K562 (cell line): ENCODE measurements around the gene CEP89. TPM values are rescaled to one million over a fixed set of nuclear protein-coding genes. Genes with fewer than 3 reads are reported as not detected.

ENCODE experiments used
- ATAC-seq: fragments of 200-7000 bp; cut with Tn5 transposase; 3 replicates; pipeline ENCODE4 v1.9.1; 2020; ENCODE audit warnings: moderate library complexity
- BruUV-seq: library from RNA; stranded (reverse); fragments of 400-500 nt; replicated peaks from 2 replicates; lab custom pipeline; 2021; lab: Mats Ljungman, UMichigan
- CTCF ChIA-PET: fragments of 300-600 bp; formaldehyde crosslinking; extraction: SDS; loops from one replicate; lab custom pipeline; 2021; ENCODE audit warnings: low intra/inter-chr PET ratio; lab: Yijun Ruan, JAX
- POLR2A ChIA-PET: fragments of 300-600, 350-650 bp; sonication (Branson Sonifier 250); formaldehyde crosslinking; extraction: SDS; loops from one replicate; lab custom pipeline; 2021; ENCODE audit warnings: antibody characterized with exemption, inconsistent platforms; lab: Yijun Ruan, JAX
- DNase-seq, 4 experiments: peaks; one replicate each; pipeline versions ENCODE4 v3.0.0 to v3.0.0-alpha.2; 2011 to 2018; ENCODE audit warnings: low spot score in 3 of 4, mixed read lengths in 3 of 4; ENCODE audit errors: extremely low read depth in 1 of 4
- FAIRE-seq: peaks from 2 replicates; lab custom pipeline; 2011; peaks lifted over from hg19 to GRCh38; lab: Jason Lieb, UNC
- H2AFZ ChIP-seq: 2 replicates; pipeline ENCODE4 v1.6.0; 2011; ENCODE audit warnings: low read depth, low read length, control low read depth, inconsistent platforms
- H3K27ac ChIP-seq: fragments of 200-600 bp; 3 replicates; pipeline ENCODE4 v1.8.0; 2011; ENCODE audit warnings: low read depth, mild to moderate bottlenecking, control low read depth, inconsistent platforms, low read length, moderate library complexity, mixed read lengths; ENCODE audit errors: extremely low read depth
- H3K27me3 ChIP-seq, 2 experiments: fragments of 300-600 bp in 1 of 2; 2 replicates in 1 of 2; 3 replicates in 1 of 2; pipeline versions ENCODE4 v1.6.0 to v1.8.0; 2011; ENCODE audit warnings: inconsistent platforms in 2 of 2, low read length in 2 of 2, mild to moderate bottlenecking in 1 of 2, mixed read lengths in 1 of 2, moderate library complexity in 1 of 2; ENCODE audit not compliant: control insufficient read depth in 2 of 2, insufficient read depth in 2 of 2
- H3K36me3 ChIP-seq: fragments of 300-600 bp; 3 replicates; pipeline ENCODE4 v1.8.0; 2011; ENCODE audit warnings: mild to moderate bottlenecking, low read length, inconsistent platforms; ENCODE audit not compliant: control insufficient read depth, insufficient read depth
- H3K4me1 ChIP-seq, 2 experiments: fragments of 200-600 bp in 1 of 2; replicated peaks in 1 of 2; 2 replicates in 1 of 2; 3 replicates in 1 of 2; pipeline versions ENCODE4 v1.5.1 to v1.8.0; 2011; ENCODE audit warnings: inconsistent platforms in 2 of 2, low read length in 2 of 2, mild to moderate bottlenecking in 1 of 2, mixed read lengths in 1 of 2, moderate library complexity in 1 of 2; ENCODE audit not compliant: control insufficient read depth in 2 of 2, insufficient read depth in 2 of 2
- H3K4me2 ChIP-seq: 2 replicates; pipeline ENCODE4 v1.6.1; 2011; ENCODE audit warnings: low read length, control low read depth, inconsistent platforms, mixed read lengths; ENCODE audit not compliant: insufficient read depth
- H3K4me3 ChIP-seq: fragments of 200-600 bp; sonication (generic), shearing (Covaris generic); 2 replicates; pipeline ENCODE4 v1.5.1; 2016; ENCODE audit warnings: control low read depth, inconsistent platforms
- H3K79me2 ChIP-seq: fragments of 200-600 bp; 3 replicates; pipeline ENCODE4 v1.8.0; 2011; ENCODE audit warnings: low read length, inconsistent platforms; ENCODE audit not compliant: control insufficient read depth, insufficient read depth
- H3K9ac ChIP-seq, 2 experiments: 2 replicates each; pipeline versions ENCODE4 v1.6.0 to v1.6.1; 2011; ENCODE audit warnings: low read depth in 2 of 2, low read length in 2 of 2, control low read depth in 1 of 2, inconsistent platforms in 1 of 2, mild to moderate bottlenecking in 1 of 2, mixed read lengths in 1 of 2; ENCODE audit not compliant: insufficient read depth in 1 of 2
- H3K9me1 ChIP-seq: one replicate; pipeline ENCODE4 v1.6.0; 2011; ENCODE audit warnings: inconsistent platforms, mild to moderate bottlenecking, low read length, moderate library complexity; ENCODE audit not compliant: control insufficient read depth, insufficient read depth
- H3K9me3 ChIP-seq: replicated peaks from 2 replicates; pipeline ENCODE4 v1.5.1; 2011; ENCODE audit warnings: low read depth, low read length, inconsistent platforms; ENCODE audit not compliant: control insufficient read depth, insufficient read depth
- H4K20me1 ChIP-seq: replicated peaks from 2 replicates; pipeline ENCODE4 v1.6.1; 2011; ENCODE audit warnings: low read length, inconsistent platforms, mixed read lengths; ENCODE audit not compliant: control insufficient read depth, insufficient read depth
- BRF1 ChIP-seq: IDR thresholded peaks from 3 replicates; pipeline ENCODE4 v1.6.1; 2011; ENCODE audit warnings: borderline replicate concordance, mild to moderate bottlenecking; ENCODE audit not compliant: insufficient read length; ENCODE audit errors: extremely low read depth
- DEAF1 ChIP-seq: fragments of 450-650 bp; formaldehyde crosslinking; IDR thresholded peaks from 2 replicates; pipeline ENCODE4 v1.4.0; 2020; ENCODE audit warnings: mild to moderate bottlenecking, moderate library complexity
- FUS ChIP-seq: fragments of 200-400 bp; formaldehyde crosslinking; optimal IDR thresholded peaks from 2 replicates; pipeline ENCODE3; 2017; ENCODE audit warnings: low read depth, low read length
- HSF4 ChIP-seq: fragments of 250-450 bp; sonication (Bioruptor Pico); IDR thresholded peaks from 2 replicates; pipeline ENCODE4 v2.1.2; 2022; ENCODE audit warnings: mild to moderate bottlenecking, moderate library complexity, borderline replicate concordance
- MYBL2 ChIP-seq, 2 experiments: fragments of 450-650 bp in 1 of 2; sonication (generic) in 1 of 2; formaldehyde crosslinking in 1 of 2; IDR thresholded peaks; 2 replicates each; pipeline versions ENCODE4 v1.6.1 to v1.8.1; 2017 to 2022; ENCODE audit warnings: borderline replicate concordance in 1 of 2, inconsistent platforms in 1 of 2, low read depth in 1 of 2, mild to moderate bottlenecking in 1 of 2, missing genetic modification reagents in 1 of 2, moderate library complexity in 1 of 2
- PHB2 ChIP-seq: fragments of 450-650 bp; IDR thresholded peaks from 2 replicates; pipeline ENCODE4 v1.6.1; 2017; ENCODE audit warnings: low read depth
- TOE1 ChIP-seq, 2 experiments: fragments of 450-650 bp in 1 of 2; sonication (generic) in 1 of 2; formaldehyde crosslinking in 1 of 2; IDR thresholded peaks; 2 replicates each; pipeline versions ENCODE4 v1.7.1 to v1.8.0; 2016 to 2022; ENCODE audit warnings: borderline replicate concordance in 2 of 2, mild to moderate bottlenecking in 2 of 2, antibody characterized with exemption in 1 of 2, inconsistent platforms in 1 of 2, low read depth in 1 of 2, missing genetic modification reagents in 1 of 2, moderate library complexity in 1 of 2
- U2AF2 ChIP-seq: fragments of 200-400 bp; formaldehyde crosslinking; optimal IDR thresholded peaks from 2 replicates; pipeline ENCODE3; 2017; ENCODE audit warnings: low read depth, mild to moderate bottlenecking, low read length
- XRCC5 ChIP-seq: fragments of 200-400 bp; formaldehyde crosslinking; IDR thresholded peaks from 2 replicates; pipeline ENCODE4 v1.6.1; 2017; ENCODE audit warnings: low read depth, mild to moderate bottlenecking, low read length
- ZNF197 ChIP-seq: fragments of 200-800 bp; sonication (Bioruptor generic); IDR thresholded peaks from 2 replicates; pipeline ENCODE4 v1.6.1; 2016; ENCODE audit warnings: low read depth, missing genetic modification characterization, missing compliant biosample characterization
- ZNF384 ChIP-seq: IDR thresholded peaks from 2 replicates; pipeline ENCODE4 v1.6.1; 2012; ENCODE audit warnings: low read depth, low read length, improper control_type of control experiment
- ZNF717 ChIP-seq: fragments of 250-450 bp; sonication (Bioruptor Pico); IDR thresholded peaks from 2 replicates; pipeline ENCODE4 v1.5.0; 2021
- WGBS: fragments of 100-300 bp; shearing (Covaris generic); methylation state at CpG from one replicate; pipeline ENCODE4 v1.1.6; 2016; ENCODE audit warnings: low coverage, mixed read lengths; ENCODE audit not compliant: insufficient coverage; ENCODE audit errors: missing lambda C conversion rate; 5-methylcytosine and 5-hydroxymethylcytosine counted together
- in situ Hi-C: fragments of 300-500 bp; cut with MboI; formaldehyde crosslinking; loops from 4 replicates; pipeline ENCODE4 v1.15.0; 2018; ENCODE audit warnings: inconsistent platforms, mixed read lengths
- intact Hi-C: fragments of 100-400 bp; cut with micrococcal nuclease; formaldehyde crosslinking; loops from 2 replicates; pipeline ENCODE4 v1.14.2; 2022
- polyA plus RNA-seq, 8 experiments: library from polyadenylated mRNA; depleted of rRNA in 4 of 8; stranded (reverse) in 5 of 8; unstranded in 3 of 8; fragments of >200 nt; fragmentation: Nextera tagmentation in 2 of 8; fragmentation: Illumina TruSeq in 1 of 8; extraction: Ambion mirVana in 2 of 8; extraction: Trizol in 1 of 8; gene quantifications; 2 replicates each; pipeline versions ENCODE4 v1.2.1 to v1.2.3, GENCODE V29; 2011 to 2014; ENCODE audit warnings: inconsistent platforms in 1 of 8, missing spikeins in 1 of 8
- total RNA-seq, 7 experiments: library from RNA; depleted of rRNA in 6 of 7; stranded (reverse); fragments of >200 nt in 6 of 7; fragmentation: Illumina TruSeq in 2 of 7; extraction: Trizol in 2 of 7; gene quantifications; 2 replicates each; pipeline versions ENCODE4 v1.2.1 to v1.2.3, GENCODE V29; 2011 to 2021; ENCODE audit warnings: low replicate concordance in 1 of 7
- TF ChIP-seq, protein P1 (sequence below): sonication (generic); formaldehyde crosslinking; IDR thresholded peaks from 2 replicates; pipeline ENCODE4 v1.8.0; 2022; ENCODE audit warnings: mild to moderate bottlenecking, missing genetic modification reagents
- TF ChIP-seq, protein P2 (sequence below): fragments of 250-450 bp; sonication (Bioruptor Pico); IDR thresholded peaks from 2 replicates; pipeline ENCODE4 v1.8.0; 2021; ENCODE audit warnings: mild to moderate bottlenecking, moderate library complexity

CEP89 gene
- total and polyA plus RNA-seq, 9 of the 15 experiments (the other 6 are each of a cell fraction or from before 2014, with no cell fraction given): 5.5 to 15.0 (median 7.2) TPM

GRCh38 chr19:32924200-32924599 is 47.6 kb downstream of the CEP89 start (continued):
- TF ChIP-seq HSF4 (CRISPR knock-in tag) (no peak), PHB2 (no peak), MYBL2 (IDR thresholded peaks at IDR 0.05; ENCODE audit: low read depth) (no peak), MYBL2 (CRISPR knock-in tag; IDR thresholded peaks at IDR 0.05; ENCODE audit: borderline replicate concordance) (no peak), XRCC5 (no peak), U2AF2 (no peak), FUS (no peak), ZNF384 (no peak)

GRCh38 chr19:32921624-32922023 is 50.1 kb downstream of the CEP89 start:
- FAIRE-seq: no peak
- no peak for DNase-seq
- in situ Hi-C loops (no loop called here), intact Hi-C loops (no loop called here)
- ChIA-PET CTCF (no interaction called here), POLR2A (interaction anchor here (0.6 kb wide), 2 partner anchors 23 to 148 kb away, joined by 3 to 4 read pairs; no protein-coding TSS in a partner anchor)
- Histone ChIP-seq H3K9me1 (no peaks in the 10 kb centered on the region), H3K4me3 (no peak overlapping the region), H3K4me1 (no peaks in the 10 kb centered on the region), H3K9me3 (no peaks in the 10 kb centered on the region), H3K79me2 (no peaks in the 10 kb centered on the region), H3K27me3 (no peaks in the 10 kb centered on the region), H3K27ac (no peak overlapping the region), H2AFZ (no peak overlapping the region), H3K4me2 (no peak overlapping the region), H3K9ac (no peak overlapping the region), H3K36me3 (no peaks in the 10 kb centered on the region), H4K20me1 (no peaks in the 10 kb centered on the region; the same call in 1 of the 2 replicates)
- no TSS peak for BruUV-seq
- TF ChIP-seq, protein P1, sequence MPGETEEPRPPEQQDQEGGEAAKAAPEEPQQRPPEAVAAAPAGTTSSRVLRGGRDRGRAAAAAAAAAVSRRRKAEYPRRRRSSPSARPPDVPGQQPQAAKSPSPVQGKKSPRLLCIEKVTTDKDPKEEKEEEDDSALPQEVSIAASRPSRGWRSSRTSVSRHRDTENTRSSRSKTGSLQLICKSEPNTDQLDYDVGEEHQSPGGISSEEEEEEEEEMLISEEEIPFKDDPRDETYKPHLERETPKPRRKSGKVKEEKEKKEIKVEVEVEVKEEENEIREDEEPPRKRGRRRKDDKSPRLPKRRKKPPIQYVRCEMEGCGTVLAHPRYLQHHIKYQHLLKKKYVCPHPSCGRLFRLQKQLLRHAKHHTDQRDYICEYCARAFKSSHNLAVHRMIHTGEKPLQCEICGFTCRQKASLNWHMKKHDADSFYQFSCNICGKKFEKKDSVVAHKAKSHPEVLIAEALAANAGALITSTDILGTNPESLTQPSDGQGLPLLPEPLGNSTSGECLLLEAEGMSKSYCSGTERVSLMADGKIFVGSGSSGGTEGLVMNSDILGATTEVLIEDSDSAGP (CRISPR knock-in tag): no peak
- TF ChIP-seq, protein P2, sequence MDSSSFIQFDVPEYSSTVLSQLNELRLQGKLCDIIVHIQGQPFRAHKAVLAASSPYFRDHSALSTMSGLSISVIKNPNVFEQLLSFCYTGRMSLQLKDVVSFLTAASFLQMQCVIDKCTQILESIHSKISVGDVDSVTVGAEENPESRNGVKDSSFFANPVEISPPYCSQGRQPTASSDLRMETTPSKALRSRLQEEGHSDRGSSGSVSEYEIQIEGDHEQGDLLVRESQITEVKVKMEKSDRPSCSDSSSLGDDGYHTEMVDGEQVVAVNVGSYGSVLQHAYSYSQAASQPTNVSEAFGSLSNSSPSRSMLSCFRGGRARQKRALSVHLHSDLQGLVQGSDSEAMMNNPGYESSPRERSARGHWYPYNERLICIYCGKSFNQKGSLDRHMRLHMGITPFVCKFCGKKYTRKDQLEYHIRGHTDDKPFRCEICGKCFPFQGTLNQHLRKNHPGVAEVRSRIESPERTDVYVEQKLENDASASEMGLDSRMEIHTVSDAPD: no peak
- no peak for TF ChIP-seq ZNF197 (CRISPR knock-in tag)
- TF ChIP-seq ZNF717: no peak
- TF ChIP-seq BRF1: no peak
- TF ChIP-seq DEAF1: no peak
- TF ChIP-seq TOE1 (IDR thresholded peaks at IDR 0.05; ENCODE audit: borderline replicate concordance): no peak
- TF ChIP-seq TOE1 (CRISPR knock-in tag; IDR thresholded peaks at IDR 0.05; ENCODE audit: borderline replicate concordance, low read depth): no peak
- WGBS: 43% methylated on average over 3 of the region's 3 CpGs
- ATAC-seq: no peak
